GM18873 (cell line): ENCODE results near the gene HDHD5.

ENCODE experiments used
- ATAC-seq: cut with Tn5 transposase; IDR thresholded peaks from one replicate; pipeline ENCODE4 v1.9.1; 2021; ENCODE audit warnings: mild to moderate bottlenecking, moderate library complexity, moderate number of reproducible peaks; ENCODE audit not compliant: unreplicated experiment, low FRiP score

HDHD5 gene

DNA sequence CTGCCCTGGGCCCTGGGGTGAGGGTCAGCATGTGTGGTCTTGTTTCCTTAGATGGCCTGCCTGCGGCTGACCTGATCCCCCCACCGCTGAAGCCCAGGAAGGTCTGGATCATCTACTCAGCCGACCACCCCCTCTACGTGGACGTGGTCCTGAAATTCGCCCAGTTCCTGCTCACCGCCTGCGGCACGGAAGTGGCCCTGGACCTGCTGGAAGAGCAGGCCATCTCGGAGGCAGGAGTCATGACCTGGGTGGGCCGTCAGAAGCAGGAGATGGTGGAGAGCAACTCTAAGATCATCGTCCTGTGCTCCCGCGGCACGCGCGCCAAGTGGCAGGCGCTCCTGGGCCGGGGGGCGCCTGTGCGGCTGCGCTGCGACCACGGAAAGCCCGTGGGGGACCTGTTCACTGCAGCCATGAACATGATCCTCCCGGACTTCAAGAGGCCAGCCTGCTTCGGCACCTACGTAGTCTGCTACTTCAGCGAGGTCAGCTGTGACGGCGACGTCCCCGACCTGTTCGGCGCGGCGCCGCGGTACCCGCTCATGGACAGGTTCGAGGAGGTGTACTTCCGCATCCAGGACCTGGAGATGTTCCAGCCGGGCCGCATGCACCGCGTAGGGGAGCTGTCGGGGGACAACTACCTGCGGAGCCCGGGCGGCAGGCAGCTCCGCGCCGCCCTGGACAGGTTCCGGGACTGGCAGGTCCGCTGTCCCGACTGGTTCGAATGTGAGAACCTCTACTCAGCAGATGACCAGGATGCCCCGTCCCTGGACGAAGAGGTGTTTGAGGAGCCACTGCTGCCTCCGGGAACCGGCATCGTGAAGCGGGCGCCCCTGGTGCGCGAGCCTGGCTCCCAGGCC, 50.6 kb downstream of the HDHD5 start:
- no peak for ATAC-seq

DNA sequence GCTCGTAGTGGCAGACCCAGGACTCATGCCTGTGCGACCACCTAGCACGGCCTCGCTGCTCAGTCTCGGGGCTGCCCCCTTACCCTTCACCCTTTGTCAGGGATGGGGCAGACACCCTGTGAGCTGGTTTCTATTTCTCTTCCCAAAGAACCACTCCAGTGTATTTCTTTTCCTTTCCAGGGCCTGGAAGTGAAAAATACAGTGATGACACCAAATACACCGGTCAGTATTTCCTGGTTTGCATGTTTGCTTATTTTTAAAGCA, 51.6 kb downstream of the HDHD5 start:
- ATAC-seq, result no peak

DNA sequence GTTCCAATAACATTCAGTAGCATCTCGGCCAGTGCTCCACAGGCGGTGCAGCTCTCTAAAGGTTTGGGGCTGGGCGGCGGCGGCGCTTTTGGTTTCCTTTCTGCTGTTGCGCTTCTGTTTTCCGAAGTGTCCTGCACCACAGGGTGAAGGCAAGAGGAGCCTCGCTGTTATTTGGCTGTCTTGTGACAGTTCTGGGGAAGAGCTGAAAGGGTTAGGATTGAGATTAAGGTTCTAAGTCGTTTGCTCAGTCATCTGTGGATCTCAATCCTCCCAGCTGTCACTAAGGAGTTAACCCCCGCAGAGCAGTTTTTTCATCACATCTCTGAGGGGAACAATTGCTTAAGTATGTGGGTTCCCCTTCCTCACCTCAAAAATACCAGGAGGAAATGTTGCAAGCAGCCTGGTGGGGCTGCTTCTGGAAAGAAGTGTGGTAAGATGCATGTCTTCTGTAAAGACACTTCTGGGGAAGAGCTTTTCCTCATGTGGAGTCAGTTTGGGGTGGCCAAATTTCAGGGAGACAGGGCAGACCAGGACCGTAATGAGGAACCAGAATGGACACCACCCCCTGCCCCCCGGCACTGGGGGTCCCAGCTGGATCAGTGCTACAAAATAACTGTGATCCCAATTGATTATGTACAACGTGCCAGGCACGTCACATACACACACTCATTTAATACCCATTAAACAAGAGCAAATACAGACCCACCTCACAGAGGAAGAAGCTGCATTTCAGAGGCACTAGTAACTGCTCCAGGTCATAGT, 52.1 kb downstream of the HDHD5 start:
- ATAC-seq, result no peak

DNA sequence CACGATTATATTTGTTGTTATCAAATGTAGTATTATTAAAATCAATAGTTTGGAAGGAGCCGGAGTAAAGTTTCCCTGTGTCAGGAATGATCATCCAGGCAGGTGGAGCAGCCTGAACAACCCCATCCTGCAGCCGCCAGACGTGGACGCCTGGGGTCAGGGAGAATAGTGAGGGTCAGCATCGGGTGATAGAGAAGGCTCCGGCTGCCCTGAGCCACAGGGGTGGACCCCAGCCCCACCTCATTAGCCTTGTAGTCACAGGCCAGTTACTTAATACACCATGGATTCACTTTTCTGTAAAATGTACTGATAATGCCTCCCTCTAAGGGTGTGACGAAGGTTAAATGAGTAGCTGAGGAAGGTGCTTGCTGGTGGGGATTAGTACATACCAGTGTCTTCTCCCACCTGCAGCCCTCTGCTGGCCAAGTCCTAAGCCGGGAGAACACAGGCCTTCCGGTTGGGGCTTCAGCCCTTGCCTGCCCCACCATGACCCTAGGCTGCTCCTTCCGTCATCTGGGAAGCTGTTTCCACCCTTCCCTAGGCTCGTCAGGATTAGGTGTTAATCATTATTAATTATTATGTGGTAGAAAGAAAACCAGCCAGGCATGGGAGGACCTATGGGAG, 52.8 kb downstream of the HDHD5 start:
- no peak for ATAC-seq

DNA sequence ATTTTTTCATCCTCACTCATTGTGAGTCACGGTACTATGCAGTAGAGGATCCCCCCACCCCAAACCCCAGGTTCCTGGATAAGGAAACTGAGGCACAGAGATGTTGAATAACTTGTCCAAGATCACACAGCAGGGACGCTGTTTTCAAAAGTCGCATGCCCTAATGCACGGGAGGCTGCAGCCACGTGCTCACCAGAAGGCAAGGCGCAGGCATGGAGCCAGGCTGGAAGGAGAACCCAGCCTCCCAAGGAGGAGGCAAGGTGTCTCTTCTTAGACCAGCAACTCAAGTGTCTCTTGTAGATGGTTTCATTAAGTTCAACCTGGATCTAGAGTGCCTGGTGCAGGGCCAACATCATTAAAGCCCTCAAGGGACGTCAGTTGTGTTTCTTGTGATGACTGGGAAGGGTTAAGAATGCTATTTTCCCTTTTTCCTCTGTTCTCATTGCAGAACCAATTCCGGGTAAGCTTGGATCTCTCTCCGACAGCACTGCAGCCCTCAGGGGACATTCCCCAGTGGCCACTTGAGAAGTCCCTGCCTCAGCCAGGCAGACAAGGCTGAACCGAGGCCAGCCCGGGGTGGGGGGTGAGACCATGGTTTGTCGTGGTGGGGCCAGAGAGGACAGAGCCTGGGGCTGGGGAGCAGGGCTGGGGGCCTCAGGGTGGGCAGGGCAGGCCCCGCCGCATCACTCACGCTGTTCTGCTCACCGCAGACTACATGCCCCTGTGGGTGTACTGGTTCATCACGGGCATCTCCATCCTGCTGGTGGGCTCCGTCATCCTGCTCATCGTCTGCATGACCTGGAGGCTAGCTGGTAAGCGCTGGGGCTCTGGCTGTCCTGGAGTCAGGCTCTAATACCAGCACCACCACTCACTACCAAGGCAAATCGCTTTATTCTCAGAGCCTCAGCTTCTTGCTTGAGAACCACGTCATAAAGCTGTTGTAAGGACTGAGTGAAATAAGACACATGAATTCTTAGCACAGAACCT, 53.6 kb downstream of the HDHD5 start:
- no peak for ATAC-seq

DNA sequence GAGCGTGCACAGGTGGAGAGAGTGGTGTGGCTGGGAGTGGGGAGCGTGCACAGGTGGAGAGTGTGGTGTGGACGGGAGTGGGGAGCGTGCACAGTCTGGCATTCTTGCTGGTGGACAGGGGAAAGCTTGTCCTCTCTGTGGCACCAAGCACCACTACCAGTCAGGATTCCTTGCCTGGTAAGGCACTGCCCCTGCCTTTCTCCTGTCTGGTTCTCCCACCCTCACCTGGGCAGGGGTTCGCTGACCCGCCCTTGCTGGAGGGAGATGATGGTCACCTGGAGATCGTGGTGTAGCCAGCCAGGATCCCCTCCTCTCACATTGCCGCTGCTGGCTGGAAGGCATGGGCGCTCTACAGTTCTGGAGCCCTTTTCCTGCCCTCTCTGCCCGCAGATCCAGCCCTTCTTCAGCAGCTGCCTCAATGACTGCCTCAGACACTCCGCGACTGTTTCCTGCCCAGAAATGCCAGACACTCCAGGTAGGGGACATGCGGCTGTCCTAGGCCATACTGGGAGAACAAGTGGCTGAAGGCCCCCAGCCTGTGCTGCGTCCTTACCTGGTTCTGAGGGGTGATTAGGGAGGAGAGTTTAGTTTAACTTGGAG, 54.6 kb downstream of the HDHD5 start:
- no peak for ATAC-seq

DNA sequence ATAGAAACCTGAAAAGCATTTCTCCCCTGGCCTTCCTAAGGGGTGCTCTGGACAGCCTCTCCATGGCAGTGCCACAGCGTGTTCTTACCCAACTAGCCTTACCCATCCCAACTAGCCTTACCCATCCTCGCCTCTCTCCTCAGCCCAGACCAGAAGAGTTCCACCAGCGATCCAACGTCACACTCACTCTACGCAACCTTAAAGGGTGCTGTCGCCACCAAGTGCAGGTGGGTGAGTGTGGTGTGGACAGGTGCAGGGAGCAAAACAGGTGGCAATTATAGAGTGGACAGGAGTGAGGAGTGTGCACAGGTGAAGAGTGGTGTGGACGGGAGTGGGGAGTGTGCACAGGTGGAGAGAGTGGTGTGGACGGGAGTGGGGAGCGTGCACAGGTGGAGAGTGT, 55.7 kb downstream of the HDHD5 start:
- no peak for ATAC-seq

DNA sequence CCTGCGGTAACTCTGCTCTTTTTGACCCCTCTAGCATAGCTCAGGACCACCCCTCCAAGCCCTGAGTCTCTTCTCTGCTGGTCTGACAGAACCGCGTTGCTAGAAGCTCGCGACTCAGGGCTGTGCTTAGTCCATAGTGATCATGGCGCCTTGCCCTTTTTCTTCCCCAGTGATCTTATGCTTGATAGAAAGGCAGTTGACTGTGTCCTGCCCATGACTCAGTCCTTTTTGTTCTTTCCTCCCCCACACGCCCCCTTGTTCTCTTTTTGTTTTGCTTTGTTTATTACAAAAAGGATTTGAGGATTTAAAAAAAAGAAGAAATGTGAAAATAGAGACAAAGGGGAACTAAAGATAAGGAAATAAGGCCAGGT, 56.8 kb downstream of the HDHD5 start:
- ATAC-seq, result no peak

DNA sequence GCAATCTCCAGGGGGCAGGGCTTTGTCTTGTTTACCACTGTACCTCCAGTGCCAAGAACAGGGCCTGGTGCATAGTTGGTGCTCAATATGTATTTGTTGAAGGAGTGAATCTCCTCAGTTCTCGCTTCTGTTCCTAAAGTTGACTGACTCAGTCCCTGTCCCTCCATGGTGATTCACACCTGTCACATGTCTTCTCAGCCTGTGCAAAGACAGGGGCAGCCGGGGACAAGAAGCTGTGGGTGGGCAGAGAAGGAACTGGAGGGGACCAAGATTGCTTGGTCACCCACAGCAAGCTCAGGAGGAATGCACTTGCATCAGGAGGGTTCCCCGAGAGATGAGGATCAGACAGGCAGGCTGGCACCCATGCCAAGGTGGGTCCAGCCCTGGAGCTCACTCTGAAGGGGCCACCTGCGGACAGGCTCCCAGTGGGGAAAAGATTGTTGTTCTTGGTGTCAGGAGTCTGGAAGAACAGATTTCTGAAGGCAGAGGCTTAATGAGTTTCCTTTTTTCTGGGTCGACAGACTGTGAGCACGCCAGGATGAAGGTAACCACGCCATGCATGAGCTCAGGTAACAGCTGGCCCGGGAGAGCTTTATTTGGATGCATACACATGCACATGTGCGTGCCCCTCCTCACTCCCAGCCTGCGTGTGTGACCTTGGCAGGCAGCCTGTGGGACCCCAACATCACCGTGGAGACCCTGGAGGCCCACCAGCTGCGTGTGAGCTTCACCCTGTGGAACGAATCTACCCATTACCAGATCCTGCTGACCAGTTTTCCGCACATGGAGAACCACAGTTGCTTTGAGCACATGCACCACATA, 57.4 kb downstream of the HDHD5 start:
- no peak for ATAC-seq

DNA sequence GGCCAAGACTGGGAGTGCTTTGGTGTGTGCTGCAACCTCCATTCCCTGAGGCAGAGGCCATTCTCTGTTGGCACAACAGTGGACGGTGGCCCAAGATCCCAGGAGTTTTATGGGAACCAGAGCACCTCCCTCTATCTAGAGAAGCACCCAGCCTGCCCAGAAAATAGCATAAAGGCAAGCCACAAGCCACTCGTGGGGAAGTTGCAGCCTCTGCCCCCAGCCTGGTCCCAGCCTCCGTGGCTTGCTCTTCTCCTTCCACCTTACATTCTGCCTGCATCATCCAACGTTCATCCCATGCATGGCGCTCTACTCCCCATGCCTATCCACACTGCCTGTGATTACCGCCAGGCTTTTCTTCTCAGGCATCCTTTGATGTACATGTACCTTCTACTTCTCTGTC, 58.5 kb downstream of the HDHD5 start:
- no peak for ATAC-seq

DNA sequence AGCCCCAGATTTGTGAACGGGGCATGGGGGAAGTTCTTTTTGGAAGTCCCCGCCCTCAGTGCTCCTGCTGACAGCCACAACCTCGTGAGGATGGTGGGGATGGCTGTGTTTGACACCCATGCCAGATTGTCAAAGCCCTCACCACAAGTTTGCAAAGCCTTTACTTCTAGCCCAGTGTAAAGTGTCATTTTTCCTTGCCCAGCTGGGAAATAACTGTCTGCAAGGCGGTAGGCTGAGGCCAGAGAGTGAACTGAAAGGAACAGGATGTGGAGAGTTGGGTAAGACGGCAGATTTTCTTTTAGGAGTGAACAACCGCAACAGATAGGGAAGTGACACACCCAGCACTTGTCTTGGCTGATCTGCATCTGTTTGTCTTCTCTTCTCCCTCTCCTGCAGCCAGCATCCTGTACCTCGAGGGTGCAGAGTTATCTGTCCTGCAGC, 60.7 kb downstream of the HDHD5 start:
- ATAC-seq, result no peak

DNA sequence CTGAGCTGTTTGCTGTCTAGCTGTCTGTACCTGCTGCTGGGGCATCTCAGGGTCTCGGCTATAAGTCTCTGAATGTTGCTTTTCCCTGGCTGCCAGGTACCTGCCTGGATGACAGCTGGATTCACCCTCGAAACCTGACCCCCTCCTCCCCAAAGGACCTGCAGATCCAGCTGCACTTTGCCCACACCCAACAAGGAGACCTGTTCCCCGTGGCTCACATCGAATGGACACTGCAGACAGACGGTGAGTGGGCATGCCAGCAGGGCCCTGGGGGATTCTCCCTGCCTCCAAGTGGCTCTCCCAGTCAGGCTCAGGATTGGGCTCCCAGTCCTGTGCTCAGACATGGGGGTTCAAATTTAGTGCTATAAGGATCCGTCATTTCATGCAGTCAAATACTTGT, 61.4 kb downstream of the HDHD5 start:
- no peak for ATAC-seq

DNA sequence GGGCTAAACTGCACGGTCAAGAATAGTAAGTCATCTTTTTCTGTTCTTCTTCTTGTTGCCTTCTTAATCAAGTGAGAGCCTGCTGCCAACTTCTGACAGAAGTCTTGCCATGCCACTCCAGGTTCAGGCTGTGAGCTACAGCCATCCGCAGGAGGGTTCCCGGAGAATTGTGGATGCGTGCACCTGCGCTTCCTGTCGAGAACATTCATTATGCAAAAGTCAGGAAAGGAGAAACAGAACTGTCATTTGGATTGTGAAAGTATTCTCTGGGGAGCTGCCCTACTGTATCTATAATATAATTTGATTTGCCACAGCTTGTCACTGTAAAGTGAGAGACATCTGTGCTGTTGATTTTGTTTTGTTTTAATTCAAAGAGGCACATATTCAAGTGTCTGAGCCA, 62.0 kb downstream of the HDHD5 start:
- ATAC-seq, result no peak

DNA sequence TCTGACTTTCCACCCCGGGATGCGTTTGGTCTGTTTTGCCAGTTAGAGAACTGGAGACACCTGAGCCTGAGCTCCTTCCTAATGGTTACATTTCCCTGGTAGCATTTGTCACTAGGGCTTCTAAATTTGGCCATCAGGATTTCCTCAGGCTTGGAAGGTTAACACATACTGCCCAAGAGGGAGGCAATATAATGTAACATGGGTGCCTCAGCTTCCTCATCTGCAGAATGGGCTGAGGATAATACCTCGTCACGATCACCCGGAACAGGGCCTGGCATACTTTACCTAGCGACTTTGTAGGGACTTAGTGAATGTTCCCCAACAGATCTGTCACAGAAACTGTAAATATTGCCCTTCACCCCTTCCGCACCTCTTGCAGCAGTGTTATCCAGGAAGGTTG, 63.0 kb downstream of the HDHD5 start:
- ATAC-seq, result no peak

DNA sequence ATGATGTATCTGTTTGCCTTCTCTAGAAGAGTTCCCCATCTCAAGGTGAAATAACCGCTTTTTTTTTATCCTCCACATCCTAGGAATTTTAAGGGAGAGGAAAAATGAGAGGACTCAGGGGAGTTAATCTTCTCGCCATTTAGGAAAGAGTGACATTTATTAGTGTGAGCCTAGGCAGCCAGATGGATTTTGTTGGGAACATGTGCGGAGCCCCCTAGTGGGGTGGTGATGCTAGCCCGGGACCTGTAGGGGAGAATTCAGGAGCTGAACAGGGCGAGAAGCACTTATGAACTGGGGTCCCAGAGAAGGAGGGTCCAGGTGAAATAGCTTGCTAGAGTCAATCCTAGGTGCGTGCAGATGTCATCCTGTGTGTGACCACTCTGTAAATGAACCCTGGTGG, 63.5 kb downstream of the HDHD5 start:
- no peak for ATAC-seq

DNA sequence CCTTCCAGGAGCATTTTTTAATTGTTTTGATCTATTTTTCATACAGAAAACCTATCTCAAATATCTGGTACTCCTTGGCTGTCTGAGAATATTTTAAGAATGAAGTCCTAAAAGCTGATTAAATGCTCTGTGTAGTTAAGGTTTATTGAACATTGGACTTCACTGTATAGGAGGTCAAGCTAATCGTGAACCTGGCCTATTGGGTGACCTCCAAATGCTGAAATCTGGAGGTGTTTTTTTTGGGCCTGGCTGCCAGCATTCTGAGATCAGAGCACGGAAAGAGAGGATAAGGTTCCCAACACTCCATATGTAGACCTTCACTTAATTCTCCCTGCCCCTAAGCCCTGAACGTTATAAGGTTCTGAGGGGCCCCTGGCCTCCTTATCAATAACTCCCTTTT, 66.0 kb downstream of the HDHD5 start:
- no peak for ATAC-seq

DNA sequence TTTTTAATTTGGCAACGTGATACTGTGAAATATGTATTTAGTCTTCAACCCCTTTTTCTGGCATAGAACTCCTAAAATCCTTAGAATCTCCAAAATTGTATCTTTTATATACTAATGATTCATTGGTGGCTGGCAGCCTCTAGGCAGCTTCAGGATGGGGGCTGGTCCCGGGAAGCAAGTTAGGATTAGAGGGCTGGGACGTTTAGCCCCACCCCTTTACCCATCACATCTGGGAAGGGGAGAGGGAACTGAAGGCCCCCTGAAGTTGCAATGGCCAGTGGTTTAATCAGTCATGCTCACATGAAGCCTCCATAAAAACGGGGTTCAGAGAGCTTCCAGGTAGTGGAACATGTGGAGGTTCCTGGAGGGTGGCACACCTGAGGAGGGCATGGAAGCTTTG, 67.2 kb downstream of the HDHD5 start:
- no peak for ATAC-seq

DNA sequence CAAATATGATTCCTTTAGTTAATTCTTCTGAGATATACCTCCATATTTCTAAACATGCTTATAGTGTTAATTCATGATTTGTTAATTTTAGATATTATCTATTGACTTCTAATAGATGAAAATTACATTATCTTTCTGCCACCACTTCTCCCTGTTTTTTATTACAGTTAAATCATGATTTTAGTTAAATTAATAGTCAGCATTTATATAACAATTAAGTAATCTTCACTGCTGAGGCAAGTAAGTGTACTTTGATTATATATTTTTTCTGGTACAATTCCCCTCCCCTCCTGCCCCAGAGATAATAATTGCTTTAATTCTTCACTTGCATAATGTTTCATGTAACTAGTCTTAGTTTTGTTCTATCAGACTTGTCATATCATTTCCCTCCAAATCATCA, 68.5 kb downstream of the HDHD5 start:
- no peak for ATAC-seq
